SK-N-MC (cell line): ENCODE results near the gene P3H3.

Experiments used
- DNase-seq: peaks from one replicate; pipeline ENCODE4 v3.0.0-alpha.2; 2011; ENCODE audit warnings: low read depth, low spot score
- H3K27ac ChIP-seq: fragments of 200-600 bp; sonication (generic); 2 replicates; pipeline ENCODE4 v1.5.1; 2016; ENCODE audit warnings: mixed run types
- H3K36me3 ChIP-seq: fragments of 200-600 bp; sonication (generic); 2 replicates; pipeline ENCODE4 v1.6.1; 2017; ENCODE audit warnings: antibody characterized with exemption, low read length, mixed read lengths; ENCODE audit not compliant: insufficient read depth
- H3K4me3 ChIP-seq: fragments of 200-600 bp; sonication (generic); 2 replicates; pipeline ENCODE4 v1.5.1; 2016
- H3K9ac ChIP-seq: fragments of 200-600 bp; sonication (generic); 2 replicates; pipeline ENCODE4 v1.8.0; 2017; ENCODE audit warnings: mixed run types, mixed read lengths; ENCODE audit not compliant: insufficient read length
- H3K9me3 ChIP-seq: fragments of 200-600 bp; sonication (generic); 2 replicates; pipeline ENCODE4 v1.6.1; 2017; ENCODE audit warnings: low read depth, mild to moderate bottlenecking, antibody characterized with exemption, low read length, moderate library complexity, mixed read lengths
- EZH2 ChIP-seq: fragments of 200-600 bp; sonication (generic); IDR thresholded peaks from one replicate; pipeline ENCODE4 v1.6.1; 2017; ENCODE audit warnings: antibody characterized with exemption
- FOXP2 ChIP-seq: optimal IDR thresholded peaks from 2 replicates; pipeline ENCODE3; 2011; ENCODE audit warnings: mild to moderate bottlenecking, moderate library complexity; ENCODE audit not compliant: insufficient read depth; ENCODE audit errors: extremely low read length, control extremely low read depth
- POLR2AphosphoS5 ChIP-seq: IDR thresholded peaks from 2 replicates; pipeline ENCODE4 v1.6.1; 2012; ENCODE audit warnings: mild to moderate bottlenecking, low read depth, low read length, borderline replicate concordance

P3H3 gene

GRCh38 chr12:6823182-6824084 lies 4.8 kb upstream of the P3H3 start:
- no peak for TF ChIP-seq FOXP2
- peak; percentile 17; the same call in 1 of the 2 replicates for TF ChIP-seq POLR2AphosphoS5
- no peak overlapping the region for H3K9ac ChIP-seq
- no peaks in the 10 kb centered on the region for H3K9me3 ChIP-seq
- no peak overlapping the region for H3K4me3 ChIP-seq
- H3K36me3 ChIP-seq, result no peaks in the 10 kb centered on the region
- no peak for DNase-seq
- H3K27ac ChIP-seq, result no peak overlapping the region

DNA sequence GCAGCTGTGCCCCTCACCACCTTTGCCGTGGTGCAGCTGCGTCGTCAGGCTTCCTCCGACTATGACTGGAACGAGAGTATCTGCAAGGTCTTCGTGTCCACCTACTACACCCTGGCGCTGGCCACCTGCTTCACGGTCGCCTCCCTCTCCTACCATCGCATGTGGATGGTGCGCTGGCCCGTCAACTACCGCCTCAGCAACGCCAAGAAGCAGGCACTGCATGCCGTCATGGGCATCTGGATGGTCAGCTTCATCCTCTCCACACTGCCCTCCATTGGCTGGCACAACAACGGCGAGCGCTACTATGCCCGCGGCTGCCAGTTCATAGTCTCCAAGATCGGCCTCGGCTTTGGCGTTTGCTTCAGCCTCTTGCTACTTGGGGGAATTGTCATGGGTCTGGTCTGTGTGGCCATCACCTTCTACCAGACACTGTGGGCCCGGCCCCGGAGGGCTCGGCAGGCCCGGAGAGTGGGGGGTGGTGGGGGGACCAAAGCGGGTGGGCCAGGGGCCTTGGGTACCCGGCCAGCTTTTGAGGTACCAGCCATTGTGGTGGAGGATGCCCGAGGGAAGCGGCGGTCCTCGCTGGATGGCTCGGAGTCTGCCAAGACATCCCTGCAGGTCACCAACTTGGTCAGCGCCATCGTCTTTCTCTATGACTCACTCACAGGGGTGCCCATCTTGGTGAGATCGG lies 4.0 kb upstream of the P3H3 start:
- DNase-seq, result no peak
- Histone ChIP-seq H3K9me3 (no peaks in the 10 kb centered on the region), H3K4me3 (no peak overlapping the region), H3K9ac (no peak overlapping the region), H3K36me3 (no peaks in the 10 kb centered on the region), H3K27ac (no peak overlapping the region)
- TF ChIP-seq FOXP2 (no peak), POLR2AphosphoS5 (no peak; the same call in 1 of the 2 replicates), EZH2 (no peak)

GRCh38 chr12:6824901-6825381 lies 3.3 kb upstream of the P3H3 start:
- Histone ChIP-seq H3K9me3 (no peaks in the 10 kb centered on the region), H3K4me3 (no peak overlapping the region), H3K27ac (no peak overlapping the region), H3K9ac (no peak overlapping the region), H3K36me3 (no peaks in the 10 kb centered on the region)
- DNase-seq, result no peak
- TF ChIP-seq EZH2 (no peak), POLR2AphosphoS5 (0 out of 2 replicates have a peak, but pooled peaks have one; percentile 37)

DNA sequence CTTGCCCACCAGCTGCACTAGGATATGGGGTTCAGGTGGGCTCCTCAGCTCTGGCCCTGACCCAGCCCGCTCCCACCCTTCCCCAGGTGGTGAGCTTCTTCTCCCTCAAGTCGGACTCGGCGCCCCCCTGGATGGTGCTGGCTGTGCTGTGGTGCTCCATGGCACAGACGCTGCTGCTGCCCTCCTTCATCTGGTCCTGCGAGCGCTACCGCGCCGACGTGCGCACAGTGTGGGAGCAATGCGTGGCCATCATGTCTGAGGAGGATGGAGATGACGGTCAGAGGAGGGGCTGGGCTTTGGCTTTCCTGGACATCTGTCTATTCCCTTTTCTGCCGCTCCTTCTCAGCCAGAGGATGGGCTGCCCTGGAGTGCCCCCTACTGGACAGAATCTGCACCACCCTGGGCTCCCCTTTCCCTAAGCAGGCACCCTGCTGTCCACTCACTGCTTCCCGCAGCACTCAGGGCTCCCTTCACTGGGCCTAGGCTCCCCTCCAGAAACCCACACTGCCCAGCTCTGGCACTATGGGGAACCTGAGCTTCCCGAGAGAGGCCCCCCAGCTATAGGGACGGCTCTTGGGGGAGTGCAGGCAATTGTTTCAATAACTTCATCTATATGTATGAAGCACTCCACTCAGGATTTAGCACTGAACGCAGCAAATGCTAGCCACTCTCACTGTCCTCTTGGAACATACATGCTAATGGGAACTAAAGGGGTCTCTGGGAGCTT lies 2.6 kb upstream of the P3H3 start:
- DNase-seq, result no peak

DNA sequence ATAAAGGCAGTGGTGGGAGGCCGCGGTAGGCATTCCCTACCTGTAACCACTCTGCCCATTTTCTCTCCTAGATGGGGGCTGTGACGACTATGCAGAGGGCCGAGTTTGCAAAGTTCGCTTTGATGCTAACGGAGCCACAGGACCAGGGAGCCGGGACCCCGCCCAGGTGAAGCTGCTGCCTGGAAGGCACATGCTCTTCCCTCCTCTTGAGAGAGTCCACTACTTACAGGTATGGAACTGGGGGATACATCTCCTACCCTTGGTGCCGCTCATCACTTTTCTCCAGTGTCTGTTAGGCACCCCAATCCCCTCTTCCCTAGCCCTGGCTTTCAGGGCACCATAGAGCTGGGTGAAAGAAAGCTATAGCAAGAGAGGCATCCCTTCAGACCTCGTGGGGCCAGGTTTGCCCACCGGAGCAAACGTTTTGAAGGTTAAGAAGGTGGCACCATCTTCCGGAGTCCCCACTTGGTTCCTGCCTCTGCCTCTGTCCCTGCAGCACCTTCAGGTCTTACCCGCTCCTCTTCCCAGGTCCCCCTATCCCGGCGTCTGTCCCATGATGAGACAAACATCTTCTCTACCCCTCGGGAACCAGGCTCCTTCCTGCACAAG lies 2.0 kb upstream of the P3H3 start:
- Histone ChIP-seq H3K27ac (no peak overlapping the region), H3K4me3 (no peak overlapping the region), H3K9ac (no peak overlapping the region), H3K36me3 (no peaks in the 10 kb centered on the region; the same call in 1 of the 2 replicates), H3K9me3 (no peaks in the 10 kb centered on the region)
- DNase-seq, result no peak
- no peak for TF ChIP-seq POLR2AphosphoS5
- TF ChIP-seq FOXP2, result no peak
- TF ChIP-seq EZH2, result no peak

More for the DNA sequence above, 2.6 kb upstream of the P3H3 start:
- Histone ChIP-seq H3K27ac (no peak overlapping the region), H3K9ac (no peak overlapping the region), H3K9me3 (no peaks in the 10 kb centered on the region), H3K36me3 (no peaks in the 10 kb centered on the region; the same call in 1 of the 2 replicates), H3K4me3 (no peak overlapping the region)
- TF ChIP-seq POLR2AphosphoS5, result no peak
- no peak for TF ChIP-seq FOXP2
- no peak for TF ChIP-seq EZH2

DNA sequence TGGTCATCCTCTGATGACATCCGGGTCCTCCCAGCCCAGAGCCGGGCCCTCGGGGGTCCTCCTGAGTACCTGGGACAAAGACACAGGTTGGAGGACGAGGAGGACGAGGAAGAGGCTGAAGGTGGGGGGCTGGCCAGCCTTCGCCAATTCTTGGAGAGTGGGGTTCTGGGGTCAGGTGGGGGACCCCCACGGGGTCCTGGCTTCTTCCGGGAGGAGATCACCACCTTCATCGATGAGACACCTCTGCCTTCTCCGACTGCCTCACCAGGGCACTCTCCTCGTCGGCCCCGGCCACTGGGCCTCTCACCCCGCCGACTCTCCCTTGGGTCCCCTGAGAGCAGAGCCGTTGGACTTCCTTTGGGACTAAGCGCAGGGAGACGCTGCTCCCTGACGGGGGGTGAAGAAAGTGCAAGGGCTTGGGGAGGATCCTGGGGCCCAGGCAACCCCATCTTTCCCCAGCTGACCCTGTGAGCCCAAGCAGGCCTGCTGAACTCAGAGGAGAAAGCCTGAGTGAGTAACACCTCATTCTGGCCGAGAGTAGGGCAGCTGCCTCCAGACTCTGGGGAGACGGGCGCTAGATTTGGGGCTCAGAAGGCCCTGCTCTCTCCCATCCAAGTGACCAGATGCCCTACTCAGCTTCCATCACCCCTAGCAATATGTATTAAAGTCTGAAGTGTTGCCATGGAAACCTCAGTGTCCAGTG lies 1.3 kb upstream of the P3H3 start:
- H3K9me3 ChIP-seq, result no peaks in the 10 kb centered on the region
- peaks cover 4% of the 10 kb centered on the region; the same call in 1 of the 2 replicates for H3K36me3 ChIP-seq
- peak overlapping the region; percentile 74 for H3K4me3 ChIP-seq
- peak overlapping the region; percentile 70 for H3K9ac ChIP-seq
- DNase-seq, result no peak
- peak overlapping the region; percentile 83 for H3K27ac ChIP-seq
- TF ChIP-seq FOXP2, result no peak
- no peak for TF ChIP-seq POLR2AphosphoS5
- no peak for TF ChIP-seq EZH2

- Histone ChIP-seq H3K9me3 (no peaks in the 10 kb centered on the region), H3K9ac (peak overlapping the region; percentile 70), H3K36me3 (peaks cover 5% of the 10 kb centered on the region; the same call in 1 of the 2 replicates), H3K4me3 (peak overlapping the region; percentile 74), H3K27ac (peak overlapping the region; percentile 83)
- peak; percentile 22 for DNase-seq
- TF ChIP-seq FOXP2 (no peak), POLR2AphosphoS5 (peak; percentile 91)
Observed at GRCh38 chr12:6827437-6827911, 733 bp upstream of the P3H3 start.
